ENCODE results near the gene KRT7. TPM values are rescaled to one million over a fixed set of nuclear protein-coding genes. Genes with fewer than 3 reads are reported as not detected.

Gene KRT7
- total RNA-seq, result not detected

GRCh38 chr12:52232674-52233461 lies at the start of gene KRT7:
TSS of gene KRT7 (plus strand) at chr12:52233243. CDS start at chr12:52233297, 54 bp downstream.
- Histone ChIP-seq H3K4me1 (ENCODE audit: insufficient read depth, low read length) (peaks cover 10% of the 10 kb centered on the region), H3K9me3 (ENCODE audit: low read depth, low read length) (no peaks in the 10 kb centered on the region), H3K27me3 (ENCODE audit: insufficient read depth, low read length) (peaks cover 26% of the 10 kb centered on the region), H3K4me3 (ENCODE audit: low read length) (no peak within 1 kb of the TSS)

GRCh38 chr12:52183544-52183910 lies 49.5 kb upstream of the KRT7 start:
- Histone ChIP-seq H3K27me3 (ENCODE audit: insufficient read depth, low read length) (no peaks in the 10 kb centered on the region), H3K9me3 (ENCODE audit: low read depth, low read length) (no peaks in the 10 kb centered on the region), H3K4me1 (ENCODE audit: insufficient read depth, low read length) (peaks cover 46% of the 10 kb centered on the region), H3K4me3 (ENCODE audit: low read length) (no peak overlapping the region)

- Histone ChIP-seq H3K27me3 (ENCODE audit: insufficient read depth, low read length) (no peaks in the 10 kb centered on the region), H3K9me3 (ENCODE audit: low read depth, low read length) (no peaks in the 10 kb centered on the region), H3K4me3 (ENCODE audit: low read length) (no peak overlapping the region), H3K4me1 (ENCODE audit: insufficient read depth, low read length) (peaks cover 51% of the 10 kb centered on the region)
Measured at GRCh38 chr12:52183971-52184370, 49.1 kb upstream of the KRT7 start.

GRCh38 chr12:52184813-52185212 lies 48.2 kb upstream of the KRT7 start:
- Histone ChIP-seq H3K4me3 (ENCODE audit: low read length) (no peak overlapping the region), H3K9me3 (ENCODE audit: low read depth, low read length) (no peaks in the 10 kb centered on the region), H3K27me3 (ENCODE audit: insufficient read depth, low read length) (no peaks in the 10 kb centered on the region), H3K4me1 (ENCODE audit: insufficient read depth, low read length) (peaks cover 59% of the 10 kb centered on the region)

- Histone ChIP-seq H3K4me3 (ENCODE audit: low read length) (no peak overlapping the region), H3K27me3 (ENCODE audit: insufficient read depth, low read length) (no peaks in the 10 kb centered on the region), H3K9me3 (ENCODE audit: low read depth, low read length) (no peaks in the 10 kb centered on the region), H3K4me1 (ENCODE audit: insufficient read depth, low read length) (peaks cover 66% of the 10 kb centered on the region)
Measured at GRCh38 chr12:52185400-52185967, 47.6 kb upstream of the KRT7 start.

- peaks cover 70% of the 10 kb centered on the region for H3K4me1 ChIP-seq (ENCODE audit: insufficient read depth, low read length)
- no peak overlapping the region for H3K4me3 ChIP-seq (ENCODE audit: low read length)
- H3K27me3 ChIP-seq (ENCODE audit: insufficient read depth, low read length), result no peaks in the 10 kb centered on the region
- no peaks in the 10 kb centered on the region for H3K9me3 ChIP-seq (ENCODE audit: low read depth, low read length)
Measured at GRCh38 chr12:52186118-52186840, 46.8 kb upstream of the KRT7 start.

GRCh38 chr12:52187206-52187605 lies 45.8 kb upstream of the KRT7 start:
- Histone ChIP-seq H3K4me1 (ENCODE audit: insufficient read depth, low read length) (peaks cover 79% of the 10 kb centered on the region), H3K4me3 (ENCODE audit: low read length) (no peak overlapping the region), H3K9me3 (ENCODE audit: low read depth, low read length) (no peaks in the 10 kb centered on the region), H3K27me3 (ENCODE audit: insufficient read depth, low read length) (no peaks in the 10 kb centered on the region)

- Histone ChIP-seq H3K4me3 (ENCODE audit: low read length) (no peak overlapping the region), H3K9me3 (ENCODE audit: low read depth, low read length) (no peaks in the 10 kb centered on the region), H3K4me1 (ENCODE audit: insufficient read depth, low read length) (peaks cover 83% of the 10 kb centered on the region)
Measured at GRCh38 chr12:52187640-52188039, 45.4 kb upstream of the KRT7 start.

GRCh38 chr12:52188658-52189057 lies 44.4 kb upstream of the KRT7 start:
- H3K4me1 ChIP-seq (ENCODE audit: insufficient read depth, low read length), result peaks cover 93% of the 10 kb centered on the region
- no peak overlapping the region for H3K4me3 ChIP-seq (ENCODE audit: low read length)
- no peaks in the 10 kb centered on the region for H3K27me3 ChIP-seq (ENCODE audit: insufficient read depth, low read length)
- no peaks in the 10 kb centered on the region for H3K9me3 ChIP-seq (ENCODE audit: low read depth, low read length)

More at GRCh38 chr12:52187640-52188039, 45.4 kb upstream of the KRT7 start:
- no peaks in the 10 kb centered on the region for H3K27me3 ChIP-seq (ENCODE audit: insufficient read depth, low read length)

GRCh38 chr12:52189376-52190174 lies 43.5 kb upstream of the KRT7 start:
- Histone ChIP-seq H3K4me1 (ENCODE audit: insufficient read depth, low read length) (peaks cover 96% of the 10 kb centered on the region), H3K27me3 (ENCODE audit: insufficient read depth, low read length) (no peaks in the 10 kb centered on the region), H3K4me3 (ENCODE audit: low read length) (no peak overlapping the region), H3K9me3 (ENCODE audit: low read depth, low read length) (no peaks in the 10 kb centered on the region)

GRCh38 chr12:52190860-52191729 lies 41.9 kb upstream of the KRT7 start:
- H3K4me1 ChIP-seq (ENCODE audit: insufficient read depth, low read length), result peaks cover 96% of the 10 kb centered on the region
- no peaks in the 10 kb centered on the region for H3K27me3 ChIP-seq (ENCODE audit: insufficient read depth, low read length)
- no peak overlapping the region for H3K4me3 ChIP-seq (ENCODE audit: low read length)
- no peaks in the 10 kb centered on the region for H3K9me3 ChIP-seq (ENCODE audit: low read depth, low read length)

GRCh38 chr12:52191841-52192791 lies 40.9 kb upstream of the KRT7 start, which contains the start of gene KRT80:
TSS of gene KRT80 (minus strand) at chr12:52192014. CDS start at chr12:52191902, 112 bp downstream.
- peaks cover 95% of the 10 kb centered on the region for H3K4me1 ChIP-seq (ENCODE audit: insufficient read depth, low read length)
- H3K4me3 ChIP-seq (ENCODE audit: low read length), result no peak within 1 kb of the TSS
- no peaks in the 10 kb centered on the region for H3K27me3 ChIP-seq (ENCODE audit: insufficient read depth, low read length)
- H3K9me3 ChIP-seq (ENCODE audit: low read depth, low read length), result no peaks in the 10 kb centered on the region

GRCh38 chr12:52193532-52193931 lies 39.5 kb upstream of the KRT7 start:
- Histone ChIP-seq H3K27me3 (ENCODE audit: insufficient read depth, low read length) (no peaks in the 10 kb centered on the region), H3K4me3 (ENCODE audit: low read length) (no peak overlapping the region), H3K9me3 (ENCODE audit: low read depth, low read length) (no peaks in the 10 kb centered on the region), H3K4me1 (ENCODE audit: insufficient read depth, low read length) (peaks cover 95% of the 10 kb centered on the region)
